RWPE2 (cell line): ENCODE data around the gene GPATCH8.

Source experiments
- ATAC-seq: fragments of 200-7000 bp; cut with Tn5 transposase; 3 replicates; pipeline ENCODE4 v1.9.1; 2021; ENCODE audit warnings: low read depth
- DNase-seq: peaks from one replicate; pipeline ENCODE4 v3.0.0-alpha.2; 2020; ENCODE audit warnings: low spot score
- H3K27ac ChIP-seq: fragments of 450-650 bp; 2 replicates; pipeline ENCODE4 v1.5.1; 2017; ENCODE audit warnings: mild to moderate bottlenecking; ENCODE audit not compliant: poor library complexity, severe bottlenecking
- H3K27me3 ChIP-seq: fragments of 250-450 bp; sonication (Bioruptor Pico); 2 replicates; pipeline ENCODE4 v1.5.1; 2021; ENCODE audit warnings: mild to moderate bottlenecking, moderate library complexity; ENCODE audit not compliant: insufficient read depth, poor library complexity, severe bottlenecking
- H3K36me3 ChIP-seq: fragments of 250-450 bp; sonication (Bioruptor Pico); 2 replicates; pipeline ENCODE4 v1.5.1; 2020; ENCODE audit warnings: low read depth, mild to moderate bottlenecking, moderate library complexity
- H3K4me1 ChIP-seq: fragments of 250-450 bp; sonication (Bioruptor Pico); 2 replicates; pipeline ENCODE4 v1.5.1; 2021; ENCODE audit warnings: mild to moderate bottlenecking, moderate library complexity; ENCODE audit not compliant: insufficient read depth, poor library complexity, severe bottlenecking
- H3K4me3 ChIP-seq: fragments of 250-450 bp; sonication (Bioruptor Pico); 2 replicates; pipeline ENCODE4 v1.5.1; 2021; ENCODE audit warnings: mild to moderate bottlenecking, moderate library complexity; ENCODE audit not compliant: severe bottlenecking
- H3K9me3 ChIP-seq: fragments of 250-450 bp; sonication (Bioruptor Pico); 2 replicates; pipeline ENCODE4 v1.5.1; 2021; ENCODE audit warnings: mild to moderate bottlenecking, moderate library complexity; ENCODE audit not compliant: severe bottlenecking
- CTCF ChIP-seq: fragments of 450-650 bp; IDR thresholded peaks from one replicate; pipeline ENCODE4 v1.5.1; 2017; ENCODE audit warnings: mild to moderate bottlenecking, moderate library complexity; ENCODE audit not compliant: poor library complexity, severe bottlenecking

Gene GPATCH8

GRCh38 chr17:44547625-44548267 lies 44.5 kb upstream of the GPATCH8 start:
- H3K9me3 ChIP-seq = no peaks in the 10 kb centered on the region
- no peak for TF ChIP-seq CTCF
- H3K27ac ChIP-seq = peak overlapping the region; percentile 96
- DNase-seq (no peak), ATAC-seq (no peak)
- no peaks in the 10 kb centered on the region for H3K36me3 ChIP-seq
- H3K4me1 ChIP-seq = peaks cover 42% of the 10 kb centered on the region
- H3K4me3 ChIP-seq = no peak overlapping the region
- no peaks in the 10 kb centered on the region for H3K27me3 ChIP-seq

GRCh38 chr17:44546671-44547606 lies 43.7 kb upstream of the GPATCH8 start:
- no peak for TF ChIP-seq CTCF
- no peaks in the 10 kb centered on the region for H3K36me3 ChIP-seq
- H3K9me3 ChIP-seq = no peaks in the 10 kb centered on the region
- H3K4me3 ChIP-seq = no peak overlapping the region
- no peak for DNase-seq
- ATAC-seq = no peak
- peaks cover 37% of the 10 kb centered on the region for H3K4me1 ChIP-seq
- no peaks in the 10 kb centered on the region for H3K27me3 ChIP-seq
- peak overlapping the region; percentile 96 for H3K27ac ChIP-seq

GRCh38 chr17:44543905-44544523 lies 40.8 kb upstream of the GPATCH8 start:
- no peaks in the 10 kb centered on the region for H3K36me3 ChIP-seq
- TF ChIP-seq CTCF = no peak
- peak overlapping the region; percentile 96 for H3K27ac ChIP-seq
- DNase-seq (no peak), ATAC-seq (no peak; the same call in 2 of the 3 replicates)
- no peaks in the 10 kb centered on the region for H3K9me3 ChIP-seq
- no peak overlapping the region for H3K4me3 ChIP-seq
- H3K4me1 ChIP-seq = peaks cover 37% of the 10 kb centered on the region
- H3K27me3 ChIP-seq = no peaks in the 10 kb centered on the region

- H3K9me3 ChIP-seq = no peaks in the 10 kb centered on the region
- H3K36me3 ChIP-seq = no peaks in the 10 kb centered on the region
- H3K27me3 ChIP-seq = no peaks in the 10 kb centered on the region
- DNase-seq = no peak
- peak overlapping the region; percentile 96 for H3K27ac ChIP-seq
- no peak for TF ChIP-seq CTCF
- H3K4me1 ChIP-seq = peaks cover 37% of the 10 kb centered on the region
- H3K4me3 ChIP-seq = no peak overlapping the region
- peak; percentile 88 for ATAC-seq
Observed at GRCh38 chr17:44543213-44543904, 40.2 kb upstream of the GPATCH8 start.
